CMK (cell line): ENCODE data around the gene ZNF423.

Experiments
- DNase-seq: peaks from one replicate; pipeline ENCODE4 v3.0.0-alpha.2; 2010; ENCODE audit warnings: low read depth

ZNF423 gene

GRCh38 chr16:49749816-49750215, 106.1 kb downstream of the ZNF423 start:
- no peak for DNase-seq

GRCh38 chr16:49748322-49748721, 107.6 kb downstream of the ZNF423 start:
- no peak for DNase-seq

- no peak for DNase-seq
These were observed 108.3 kb downstream of the ZNF423 start for GRCh38 chr16:49747654-49748053.

- DNase-seq, result no peak
These were observed 109.4 kb downstream of the ZNF423 start for GRCh38 chr16:49746545-49746944.

GRCh38 chr16:49745311-49745747, 110.6 kb downstream of the ZNF423 start:
- DNase-seq, result no peak

GRCh38 chr16:49744244-49745220, 111.4 kb downstream of the ZNF423 start:
- no peak for DNase-seq

- DNase-seq, result no peak
These were observed 112.3 kb downstream of the ZNF423 start for GRCh38 chr16:49743658-49744057.

- no peak for DNase-seq
These were observed 112.8 kb downstream of the ZNF423 start for GRCh38 chr16:49743203-49743464.

GRCh38 chr16:49742428-49743202, 113.3 kb downstream of the ZNF423 start:
- no peak for DNase-seq

- no peak for DNase-seq
These were observed 115.7 kb downstream of the ZNF423 start for GRCh38 chr16:49740256-49740655.

GRCh38 chr16:49739381-49739780, 116.5 kb downstream of the ZNF423 start:
- no peak for DNase-seq

GRCh38 chr16:49738832-49739231, 117.1 kb downstream of the ZNF423 start:
- DNase-seq, result no peak

- DNase-seq, result no peak
These were observed 117.9 kb downstream of the ZNF423 start for GRCh38 chr16:49738001-49738400.

- no peak for DNase-seq
These were observed 118.4 kb downstream of the ZNF423 start for GRCh38 chr16:49737541-49737940.

- no peak for DNase-seq
These were observed 121.6 kb downstream of the ZNF423 start for GRCh38 chr16:49734331-49734730.

- no peak for DNase-seq
These were observed 122.5 kb downstream of the ZNF423 start for GRCh38 chr16:49733313-49734009.

- DNase-seq, result no peak
These were observed 124.0 kb downstream of the ZNF423 start for GRCh38 chr16:49731911-49732310.

GRCh38 chr16:49730772-49731171, 125.1 kb downstream of the ZNF423 start:
- DNase-seq, result no peak

- DNase-seq, result no peak
These were observed 128.3 kb downstream of the ZNF423 start for GRCh38 chr16:49727611-49728010.

- DNase-seq, result no peak
These were observed 129.8 kb downstream of the ZNF423 start for GRCh38 chr16:49726155-49726554.

GRCh38 chr16:49725651-49726050, 130.3 kb downstream of the ZNF423 start:
- DNase-seq, result no peak

GRCh38 chr16:49724774-49725173, 131.1 kb downstream of the ZNF423 start:
- no peak for DNase-seq

- DNase-seq, result no peak
These were observed 132.6 kb downstream of the ZNF423 start for GRCh38 chr16:49723310-49723709.
